Stimulated activated CD4-positive, alpha-beta T cell treated with anti-CD3 and anti-CD28 coated beads, Interleukin-2, amount 100 ng/mL, for 4 hours (primary cell): ENCODE results near the gene LGR6.

Experiments used
- DNase-seq: peaks from one replicate; pipeline ENCODE4 v3.0.0-alpha.2; 2020; ENCODE audit warnings: low read depth

LGR6 gene

GRCh38 chr1:202291961-202292712 lies 98.5 kb downstream of the LGR6 start:
- no peak for DNase-seq

DNA sequence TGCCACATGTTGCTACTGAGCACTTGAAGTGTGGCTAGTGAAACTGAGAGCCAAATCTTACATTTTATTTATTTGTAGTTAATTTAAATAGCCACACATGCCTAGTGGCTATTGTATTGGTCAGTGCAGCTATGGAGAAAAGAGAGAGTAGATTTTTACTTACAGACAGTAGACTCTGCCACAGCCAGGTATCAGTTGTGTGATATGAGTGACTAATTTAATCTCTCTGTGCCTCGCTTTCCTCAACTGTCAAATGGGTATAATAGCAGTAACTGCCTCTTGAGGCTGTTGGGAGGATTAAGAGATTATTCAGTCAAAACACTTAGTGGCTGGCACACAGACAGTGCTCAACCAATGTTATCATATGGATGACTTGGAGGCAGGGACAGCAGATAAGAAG lies 99.2 kb downstream of the LGR6 start:
- no peak for DNase-seq

- no peak for DNase-seq
Observed at GRCh38 chr1:202293569-202293968, 100.0 kb downstream of the LGR6 start.

- DNase-seq = no peak
Observed at GRCh38 chr1:202302166-202302565, 108.6 kb downstream of the LGR6 start.

GRCh38 chr1:202304375-202304774 lies 110.8 kb downstream of the LGR6 start:
- DNase-seq = no peak

GRCh38 chr1:202305168-202305567 lies 111.6 kb downstream of the LGR6 start:
- DNase-seq = no peak

- no peak for DNase-seq
Observed at GRCh38 chr1:202306535-202307345, 113.1 kb downstream of the LGR6 start.

GRCh38 chr1:202310071-202310725 lies 116.6 kb downstream of the LGR6 start:
- DNase-seq = no peak

- DNase-seq = no peak
Observed at GRCh38 chr1:202310746-202311145, 117.1 kb downstream of the LGR6 start.

- DNase-seq = no peak
Observed at GRCh38 chr1:202311875-202312635, 118.5 kb downstream of the LGR6 start.

GRCh38 chr1:202315576-202316168 lies 122.1 kb downstream of the LGR6 start:
- DNase-seq = peak; percentile 58

DNA sequence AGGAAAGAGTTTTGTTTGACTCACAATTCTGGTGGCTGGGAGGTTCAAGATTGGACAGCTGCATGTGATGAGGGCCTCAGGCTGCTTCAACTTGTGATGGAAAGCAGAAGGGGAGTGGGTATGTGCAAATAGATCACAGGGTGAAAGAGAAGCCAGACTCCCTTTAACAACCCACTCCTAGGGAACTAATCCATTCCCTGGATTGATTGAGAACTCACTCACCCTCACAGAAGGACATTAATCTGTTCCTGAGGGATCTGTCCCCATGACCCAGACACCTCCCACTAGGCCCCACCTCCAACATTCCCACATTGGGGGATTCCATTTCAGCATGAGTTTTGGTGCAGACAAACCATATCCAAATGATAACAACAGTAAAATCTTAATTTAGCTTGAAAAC lies 122.6 kb downstream of the LGR6 start:
- no peak for DNase-seq

DNA sequence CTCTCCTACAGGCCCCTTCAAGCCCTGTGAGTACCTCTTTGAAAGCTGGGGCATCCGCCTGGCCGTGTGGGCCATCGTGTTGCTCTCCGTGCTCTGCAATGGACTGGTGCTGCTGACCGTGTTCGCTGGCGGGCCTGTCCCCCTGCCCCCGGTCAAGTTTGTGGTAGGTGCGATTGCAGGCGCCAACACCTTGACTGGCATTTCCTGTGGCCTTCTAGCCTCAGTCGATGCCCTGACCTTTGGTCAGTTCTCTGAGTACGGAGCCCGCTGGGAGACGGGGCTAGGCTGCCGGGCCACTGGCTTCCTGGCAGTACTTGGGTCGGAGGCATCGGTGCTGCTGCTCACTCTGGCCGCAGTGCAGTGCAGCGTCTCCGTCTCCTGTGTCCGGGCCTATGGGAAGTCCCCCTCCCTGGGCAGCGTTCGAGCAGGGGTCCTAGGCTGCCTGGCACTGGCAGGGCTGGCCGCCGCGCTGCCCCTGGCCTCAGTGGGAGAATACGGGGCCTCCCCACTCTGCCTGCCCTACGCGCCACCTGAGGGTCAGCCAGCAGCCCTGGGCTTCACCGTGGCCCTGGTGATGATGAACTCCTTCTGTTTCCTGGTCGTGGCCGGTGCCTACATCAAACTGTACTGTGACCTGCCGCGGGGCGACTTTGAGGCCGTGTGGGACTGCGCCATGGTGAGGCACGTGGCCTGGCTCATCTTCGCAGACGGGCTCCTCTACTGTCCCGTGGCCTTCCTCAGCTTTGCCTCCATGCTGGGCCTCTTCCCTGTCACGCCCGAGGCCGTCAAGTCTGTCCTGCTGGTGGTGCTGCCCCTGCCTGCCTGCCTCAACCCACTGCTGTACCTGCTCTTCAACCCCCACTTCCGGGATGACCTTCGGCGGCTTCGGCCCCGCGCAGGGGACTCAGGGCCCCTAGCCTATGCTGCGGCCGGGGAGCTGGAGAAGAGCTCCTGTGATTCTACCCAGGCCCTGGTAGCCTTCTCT lies 124.6 kb downstream of the LGR6 start:
- no peak for DNase-seq

GRCh38 chr1:202319381-202320080 lies 125.9 kb downstream of the LGR6 start:
- DNase-seq = no peak

GRCh38 chr1:202320081-202320405 lies 126.4 kb downstream of the LGR6 start:
- no peak for DNase-seq

- DNase-seq = no peak
Observed at GRCh38 chr1:202323731-202324130, 130.1 kb downstream of the LGR6 start.

- no peak for DNase-seq
Observed at GRCh38 chr1:202324646-202325045, 131.0 kb downstream of the LGR6 start.

DNA sequence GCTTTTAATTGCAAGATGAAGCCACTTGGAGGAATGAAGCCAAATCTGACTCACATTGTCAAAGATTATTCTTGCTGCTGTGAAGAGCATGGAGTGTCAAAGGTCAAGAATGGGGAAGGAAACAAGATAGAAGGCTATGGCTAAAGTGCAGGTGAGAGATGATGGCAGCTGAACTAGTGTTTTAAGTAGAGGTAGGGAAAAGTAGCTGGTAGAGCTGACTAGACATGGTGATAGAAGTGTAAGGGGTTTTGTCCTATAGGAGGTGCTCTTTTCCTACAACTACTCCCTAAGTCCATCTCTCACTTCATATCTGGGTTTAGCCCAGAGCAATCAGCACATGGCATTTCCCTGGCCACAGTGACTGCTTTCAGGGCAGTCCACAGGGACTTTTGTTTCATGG lies 136.3 kb downstream of the LGR6 start:
- DNase-seq = no peak

DNA sequence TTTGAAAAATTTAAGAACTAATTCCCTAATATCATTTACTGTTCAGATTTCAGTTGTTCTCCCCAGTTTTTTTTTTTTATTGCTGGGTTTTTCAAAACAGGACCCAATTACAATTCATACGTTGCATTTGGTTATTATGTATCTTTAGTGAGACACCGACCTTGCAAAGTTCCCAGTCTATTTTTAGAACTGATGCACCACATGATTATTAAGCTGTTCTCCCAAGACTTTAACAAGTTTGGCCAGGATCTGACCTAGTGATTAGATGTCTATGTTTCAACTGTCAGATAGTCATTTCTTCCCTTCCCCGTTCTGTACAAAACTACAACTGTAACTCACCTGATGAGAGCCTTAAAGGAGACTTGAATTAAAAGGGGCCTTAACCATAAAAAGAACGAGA lies 140.3 kb downstream of the LGR6 start:
- no peak for DNase-seq
